SK-N-SH treated with all-trans-retinoic acid at 6 μM for 48 hours (cell line): ENCODE measurements around the gene TNNC2.
A peak's percentile ranks its signal among the peaks of the same experiment; 100 is the strongest.
"Not testable (repeated sequence)": the region's sequence is repeated elsewhere in the genome, so short reads cannot be mapped to it uniquely, and the experiment has no call there.

ENCODE experiments used
- ATAC-seq: fragments of 200-7000 bp; cut with Tn5 transposase; 3 replicates; pipeline ENCODE4 v1.9.1; 2020; ENCODE audit warnings: mild to moderate bottlenecking, moderate library complexity
- ARNTL ChIP-seq: fragments of 450-650 bp; formaldehyde crosslinking; IDR thresholded peaks from 2 replicates; pipeline ENCODE4 v1.5.0; 2020; ENCODE audit warnings: low read depth, mild to moderate bottlenecking, moderate library complexity, borderline replicate concordance
- BACH2 ChIP-seq: fragments of 250-450 bp; sonication (Bioruptor Pico); IDR thresholded peaks from 2 replicates; pipeline ENCODE4 v1.9.0; 2021; ENCODE audit warnings: mild to moderate bottlenecking, borderline replicate concordance
- CREB5 ChIP-seq: fragments of 250-450 bp; sonication (Bioruptor Pico); IDR thresholded peaks from 2 replicates; pipeline ENCODE4 v1.5.1; 2020; ENCODE audit warnings: low read depth, mild to moderate bottlenecking, moderate library complexity
- CSDC2 ChIP-seq: fragments of 250-450 bp; sonication (Bioruptor Pico); IDR thresholded peaks from 2 replicates; pipeline ENCODE4 v1.5.0; 2020; ENCODE audit warnings: mild to moderate bottlenecking, moderate library complexity
- CSRNP3 ChIP-seq: fragments of 250-450 bp; sonication (Bioruptor Pico); IDR thresholded peaks from 2 replicates; pipeline ENCODE4 v1.5.1; 2021; ENCODE audit warnings: mild to moderate bottlenecking, moderate library complexity
- ESRRG ChIP-seq: fragments of 250-450 bp; sonication (Bioruptor Pico); IDR thresholded peaks from 2 replicates; pipeline ENCODE4 v1.6.1; 2021; ENCODE audit warnings: mild to moderate bottlenecking
- GLIS3 ChIP-seq: fragments of 250-450 bp; sonication (Bioruptor Pico); IDR thresholded peaks from 2 replicates; pipeline ENCODE4 v1.5.0; 2020; ENCODE audit warnings: mild to moderate bottlenecking, moderate library complexity
- OSR1 ChIP-seq: fragments of 250-450 bp; sonication (Bioruptor Pico); IDR thresholded peaks from 2 replicates; pipeline ENCODE4 v1.8.0; 2022; ENCODE audit warnings: moderate library complexity, mild to moderate bottlenecking, inconsistent platforms
- PATZ1 ChIP-seq: fragments of 250-450 bp; sonication (Bioruptor Pico); IDR thresholded peaks from 2 replicates; pipeline ENCODE4 v1.8.0; 2020; ENCODE audit warnings: mild to moderate bottlenecking, moderate library complexity, borderline replicate concordance
- POU6F1 ChIP-seq: fragments of 250-450 bp; sonication (Bioruptor Pico); IDR thresholded peaks from 2 replicates; pipeline ENCODE4 v1.8.0; 2021; ENCODE audit warnings: low read depth, mild to moderate bottlenecking, moderate library complexity, borderline replicate concordance
- PPARA ChIP-seq: fragments of 250-450 bp; sonication (Bioruptor Pico); IDR thresholded peaks from 2 replicates; pipeline ENCODE4 v1.5.0; 2020; ENCODE audit warnings: mild to moderate bottlenecking, borderline replicate concordance
- SNAI2 ChIP-seq: fragments of 250-450 bp; sonication (Bioruptor Pico); IDR thresholded peaks from 2 replicates; pipeline ENCODE4 v1.5.0; 2020; ENCODE audit warnings: mild to moderate bottlenecking, moderate library complexity
- TOX ChIP-seq: fragments of 250-450 bp; sonication (Bioruptor Pico); IDR thresholded peaks from 2 replicates; pipeline ENCODE4 v1.8.0; 2021; ENCODE audit warnings: mild to moderate bottlenecking, moderate library complexity, borderline replicate concordance
- TSHZ2 ChIP-seq: fragments of 250-450 bp; sonication (Bioruptor Pico); IDR thresholded peaks from 2 replicates; pipeline ENCODE4 v1.5.0; 2020; ENCODE audit warnings: mild to moderate bottlenecking, moderate library complexity
- ZFP3 ChIP-seq: fragments of 250-450 bp; sonication (Bioruptor Pico); IDR thresholded peaks from 2 replicates; pipeline ENCODE4 v1.5.0; 2020; ENCODE audit warnings: mild to moderate bottlenecking, moderate library complexity
- ZFP30 ChIP-seq: fragments of 450-650 bp; formaldehyde crosslinking; IDR thresholded peaks from 2 replicates; pipeline ENCODE4 v1.5.0; 2022; ENCODE audit warnings: mild to moderate bottlenecking, moderate library complexity
- ZNF565 ChIP-seq: fragments of 450-650 bp; formaldehyde crosslinking; conservative IDR thresholded peaks from 2 replicates; pipeline ENCODE4 v1.5.0; 2020; ENCODE audit warnings: low read depth, mild to moderate bottlenecking, moderate library complexity
- ZNF70 ChIP-seq: fragments of 450-650 bp; formaldehyde crosslinking; IDR thresholded peaks from 2 replicates; pipeline ENCODE4 v1.5.0; 2020; ENCODE audit warnings: mild to moderate bottlenecking, moderate library complexity

Gene TNNC2

GRCh38 chr20:45832619-45833018, 5.5 kb upstream of the TNNC2 start:
- TF ChIP-seq OSR1 (CRISPR knock-in tag) = no peak
- TF ChIP-seq CSDC2 (CRISPR knock-in tag) = no peak

GRCh38 chr20:45829673-45830106, 2.6 kb upstream of the TNNC2 start:
- not testable (repeated sequence) for ATAC-seq

More at GRCh38 chr20:45832619-45833018, 5.5 kb upstream of the TNNC2 start:
- no peak for ATAC-seq

GRCh38 chr20:45828589-45828988, 1.5 kb upstream of the TNNC2 start:
- no peak for TF ChIP-seq CSDC2 (CRISPR knock-in tag)
- TF ChIP-seq TSHZ2 (CRISPR knock-in tag) = no peak
- no peak for TF ChIP-seq ESRRG
- no peak for TF ChIP-seq GLIS3
- 0 out of 3 replicates have a peak, but pooled peaks have one; percentile 14 for ATAC-seq

- TF ChIP-seq CREB5 (CRISPR knock-in tag) = no peak
- TF ChIP-seq ARNTL = no peak
- no peak for TF ChIP-seq ZFP30
- no peak for TF ChIP-seq POU6F1 (CRISPR knock-in tag)
- ATAC-seq = no peak
These were observed 600 bp upstream of the TNNC2 start for GRCh38 chr20:45827712-45828111.

GRCh38 chr20:45826381-45827019, 612 bp downstream of the TNNC2 start:
- peak; percentile 74 for ATAC-seq

More at GRCh38 chr20:45826381-45827019, 612 bp downstream of the TNNC2 start:
- TF ChIP-seq PATZ1 (CRISPR knock-in tag) (no peak), BACH2 (CRISPR knock-in tag) (no peak), TOX (CRISPR knock-in tag) (no peak), CSRNP3 (no peak), ESRRG (no peak), ZFP30 (no peak), ZNF565 (CRISPR knock-in tag) (no peak), PPARA (no peak), ZFP3 (CRISPR knock-in tag) (no peak), ARNTL (no peak), SNAI2 (CRISPR knock-in tag) (no peak), CREB5 (CRISPR knock-in tag) (no peak), GLIS3 (no peak), ZNF70 (CRISPR knock-in tag) (no peak)
